ENCODE data around the gene LHFPL6.

GRCh38 chr13:39542361-39542760, 60.6 kb downstream of the LHFPL6 start:
- TF ChIP-seq CTCF (IDR thresholded peaks at IDR 0.05; ENCODE audit: borderline replicate concordance, extremely low read depth, low read length, poor library complexity, severe bottlenecking) = no peak
- TF ChIP-seq EZH2 (IDR thresholded peaks at IDR 0.05; ENCODE audit: borderline replicate concordance, low read depth, low read length, severe bottlenecking) = no peak
